GM18508 (cell line): ENCODE data around the gene PLTP.

Experiments
- ATAC-seq: cut with Tn5 transposase; IDR thresholded peaks from one replicate; pipeline ENCODE4 v1.9.1; 2021; ENCODE audit warnings: moderate number of reproducible peaks; ENCODE audit not compliant: insufficient read depth, unreplicated experiment

Gene PLTP

GRCh38 chr20:45921337-45922189, 9.6 kb upstream of the PLTP start:
- no peak for ATAC-seq

- ATAC-seq = no peak
Observed at GRCh38 chr20:45920462-45921336, 8.7 kb upstream of the PLTP start.

DNA sequence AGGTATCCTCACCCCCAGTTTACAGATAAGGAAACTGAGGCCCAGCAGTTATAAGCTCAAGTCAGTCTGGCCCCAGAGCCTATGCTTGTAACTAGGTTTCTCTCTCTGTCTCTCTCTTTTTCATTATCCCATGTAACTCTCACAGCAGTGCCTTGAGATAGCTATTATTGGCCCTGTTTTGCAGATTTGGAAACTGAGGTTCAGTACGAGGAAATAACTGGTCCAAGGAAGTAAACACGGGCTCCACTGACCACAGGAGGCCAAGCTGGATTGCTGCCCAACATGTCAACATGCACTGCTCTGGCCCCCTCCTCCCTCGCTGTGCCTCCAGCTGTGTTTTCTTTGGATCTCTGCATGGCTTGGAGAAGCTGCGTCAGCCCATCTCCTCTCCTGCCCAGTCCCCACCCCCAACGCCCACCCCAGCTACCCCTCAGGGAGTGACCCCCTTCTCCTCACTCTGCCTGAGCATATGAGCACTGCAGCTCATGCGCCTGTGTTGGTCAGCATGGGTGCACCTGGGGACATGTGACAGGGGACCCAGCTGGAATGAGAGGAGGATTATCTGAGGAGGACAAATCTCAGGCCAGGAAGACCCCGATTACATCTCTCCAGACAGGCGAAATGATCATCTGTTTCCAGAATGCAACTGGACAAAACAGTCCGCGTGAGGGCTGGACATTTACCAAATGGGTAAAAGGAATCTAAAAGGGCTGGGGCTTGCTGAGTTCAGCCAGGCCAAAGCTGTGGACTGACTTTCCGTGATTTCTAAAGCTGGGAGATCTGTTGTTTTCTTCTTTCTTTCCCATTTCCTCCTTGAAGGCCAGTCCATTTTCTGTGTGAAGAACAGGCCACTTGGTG, 7.8 kb upstream of the PLTP start:
- ATAC-seq = no peak

GRCh38 chr20:45918779-45919537, 7.0 kb upstream of the PLTP start:
- ATAC-seq = no peak

- no peak for ATAC-seq
Observed at GRCh38 chr20:45918182-45918737, 6.3 kb upstream of the PLTP start.

GRCh38 chr20:45917790-45918141, 5.8 kb upstream of the PLTP start:
- ATAC-seq = no peak

DNA sequence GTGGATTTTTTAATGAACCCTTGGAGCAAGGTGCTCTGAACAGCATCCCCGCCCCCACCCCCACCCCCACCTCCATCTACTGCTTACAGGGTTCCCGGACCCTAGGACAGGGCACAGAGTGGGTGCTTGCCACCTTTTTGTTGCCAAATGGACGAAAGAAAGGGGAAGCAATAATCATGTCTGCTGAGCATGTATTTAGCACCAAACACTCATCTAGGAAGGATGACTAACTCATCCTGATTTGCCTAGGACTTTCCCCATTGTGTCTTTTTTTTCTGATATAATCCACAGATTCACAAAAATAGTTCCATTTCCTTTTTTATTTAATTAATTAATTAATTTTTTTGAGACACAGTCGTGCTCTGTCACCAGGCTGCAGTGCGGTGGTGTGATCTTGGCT, 1.2 kb upstream of the PLTP start:
- no peak for ATAC-seq

GRCh38 chr20:45912344-45912682, 358 bp upstream of the PLTP start:
- ATAC-seq = no peak

GRCh38 chr20:45910670-45911485, 1.1 kb downstream of the PLTP start:
- peak; percentile 85 for ATAC-seq

GRCh38 chr20:45909817-45910669, 1.9 kb downstream of the PLTP start:
- no peak for ATAC-seq

GRCh38 chr20:45909336-45909808, 2.6 kb downstream of the PLTP start:
- no peak for ATAC-seq

DNA sequence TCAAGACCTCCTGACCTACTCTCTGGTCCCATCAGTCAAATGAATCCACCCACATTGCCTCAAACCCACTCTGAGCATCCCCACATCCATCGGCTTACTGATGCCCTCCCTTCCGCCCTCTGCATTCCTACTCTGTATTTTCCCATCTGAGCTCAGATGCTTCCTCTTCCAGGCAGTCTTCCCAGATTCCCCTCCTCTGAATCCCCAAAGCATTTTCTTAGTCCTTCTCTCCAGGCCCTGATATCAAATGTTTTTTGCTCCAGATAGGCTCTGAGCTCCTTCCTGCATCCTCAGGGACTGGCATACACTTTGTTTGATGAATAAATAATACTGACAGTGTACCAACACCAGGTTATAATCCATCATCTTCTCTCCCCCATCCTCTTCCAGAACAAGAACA, 3.9 kb downstream of the PLTP start:
- no peak for ATAC-seq

DNA sequence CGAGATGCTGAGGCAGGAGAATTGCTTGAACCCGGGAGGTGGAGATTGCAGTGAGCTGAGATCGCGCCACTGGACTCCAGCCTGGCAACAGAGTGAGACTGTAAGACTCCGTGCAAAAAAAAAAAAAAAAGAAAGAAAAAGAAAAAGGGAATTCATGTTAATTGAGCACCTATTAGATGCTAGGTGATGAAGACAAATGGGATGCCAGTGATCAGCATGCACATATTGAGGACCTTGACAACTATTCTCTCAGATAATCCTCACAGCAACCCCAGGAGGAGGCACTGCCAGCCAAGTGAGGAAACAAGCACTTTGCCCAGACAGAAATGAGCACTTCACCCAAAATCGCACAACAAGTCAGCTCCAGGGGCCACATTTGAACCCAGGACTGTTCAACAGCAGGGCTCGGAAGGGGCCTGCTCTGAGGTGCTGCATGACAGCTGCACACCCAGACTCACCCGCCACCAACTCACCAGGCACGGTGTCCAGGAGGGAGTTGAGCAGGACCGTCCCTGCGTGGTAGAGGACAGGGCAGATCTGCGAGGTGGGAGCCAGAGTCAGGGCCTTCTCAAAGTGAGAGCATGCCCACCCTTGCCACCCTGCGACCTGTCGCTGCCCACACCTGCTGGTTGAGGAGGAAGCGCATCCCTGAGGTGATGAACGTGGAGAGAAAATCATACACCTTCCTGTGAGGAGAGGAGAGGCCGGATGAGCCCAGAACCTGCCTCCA, 4.6 kb downstream of the PLTP start:
- ATAC-seq = no peak

DNA sequence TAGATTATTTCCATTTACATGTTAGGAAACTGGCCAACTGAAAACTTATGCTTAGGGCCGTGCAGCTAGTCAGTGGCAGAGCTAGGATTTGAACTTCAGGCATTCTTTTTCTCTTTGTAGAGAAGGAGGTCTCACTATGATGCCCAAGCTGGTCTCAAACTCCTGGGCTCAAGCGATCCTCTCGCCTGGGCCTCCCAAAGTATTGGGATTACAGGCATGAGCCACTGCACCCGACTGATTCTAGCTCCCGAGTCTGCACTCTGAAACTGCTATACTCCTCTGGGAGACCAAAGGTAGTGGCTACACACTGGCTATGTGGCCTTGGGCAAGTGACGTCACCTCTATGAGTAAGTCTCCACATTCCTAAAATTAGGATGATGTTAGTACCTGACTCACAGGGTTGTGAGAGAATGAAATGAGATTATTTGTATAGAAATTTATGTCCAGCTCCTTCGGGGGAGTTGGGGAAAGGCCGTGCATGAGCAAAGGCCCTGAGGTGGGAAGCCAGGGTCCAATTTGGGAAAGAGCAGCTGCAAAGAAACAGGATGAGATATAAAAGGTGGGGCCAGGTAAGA, 6.4 kb downstream of the PLTP start:
- ATAC-seq = no peak

DNA sequence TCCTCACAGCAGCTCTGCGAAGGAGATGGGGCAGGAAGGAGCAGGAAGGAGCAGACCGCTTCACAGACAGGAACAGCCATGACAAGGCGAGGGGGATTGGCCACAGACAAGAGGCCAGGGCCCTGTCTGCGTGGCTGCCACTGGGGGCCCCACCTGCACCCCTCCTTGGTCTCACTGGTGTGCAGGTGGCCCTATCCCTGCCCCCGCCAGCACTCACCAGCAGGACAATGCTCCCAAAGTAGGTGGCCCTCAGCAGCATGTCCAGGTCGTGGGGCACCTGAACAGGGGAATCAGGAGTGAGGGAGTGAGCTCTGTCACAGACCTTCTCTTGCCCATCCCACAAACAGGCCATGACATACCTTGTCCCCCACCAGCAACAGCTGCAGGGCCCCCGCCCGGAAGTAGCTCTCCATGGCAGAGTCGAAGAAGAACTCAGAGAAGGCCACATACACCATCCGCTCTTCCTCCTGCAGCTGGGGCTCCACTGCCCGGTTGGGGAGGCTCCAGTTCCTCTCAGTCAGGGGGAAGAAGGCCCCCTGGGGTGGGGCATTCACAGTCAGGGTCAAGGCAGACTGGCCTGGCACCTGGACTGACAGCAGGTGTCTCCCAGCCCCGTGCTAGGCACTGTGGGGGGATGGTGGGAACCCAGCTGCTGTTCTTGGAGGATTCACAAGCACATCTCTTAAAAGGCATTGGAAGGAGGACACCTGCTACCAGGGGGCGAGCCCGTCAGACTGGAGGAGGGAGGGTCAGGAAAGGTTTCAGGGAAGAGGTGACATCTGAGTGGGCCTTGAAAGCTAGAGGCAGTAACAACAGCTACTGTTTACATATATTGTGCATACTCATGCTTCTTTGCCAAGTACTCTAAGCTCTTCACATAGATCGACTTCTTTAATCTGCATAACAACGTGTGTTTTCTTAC, 7.1 kb downstream of the PLTP start:
- no peak for ATAC-seq

DNA sequence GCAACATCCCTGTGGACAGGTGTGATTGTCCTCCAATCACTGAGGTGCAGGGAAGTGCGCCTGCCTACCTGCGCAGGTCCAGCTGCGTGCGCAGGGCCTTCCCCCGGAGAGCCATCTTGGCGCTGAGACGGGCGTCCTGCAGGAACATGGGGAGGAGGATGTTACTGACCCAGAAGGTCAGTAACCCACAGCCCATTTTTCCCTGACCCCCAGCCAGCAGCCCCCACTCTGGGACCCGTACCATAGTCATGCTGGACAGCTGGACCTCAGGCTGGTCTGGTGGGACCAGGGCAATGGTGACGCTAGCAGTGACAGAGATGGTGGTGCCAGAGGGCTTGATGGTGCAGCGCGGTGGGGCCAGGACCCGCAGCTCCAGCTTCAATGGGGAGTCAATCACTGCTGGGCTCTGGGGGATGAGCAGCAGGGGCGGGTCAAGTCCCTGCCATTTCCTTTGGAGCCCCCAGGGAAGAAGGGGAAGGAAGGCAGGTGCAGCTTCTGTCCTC, 9.7 kb downstream of the PLTP start:
- no peak for ATAC-seq
